C4-2B (cell line): Measurements from ENCODE around the gene GMDS.

Experiments
- H3K27ac ChIP-seq: fragments of 450-650 bp; 2 replicates; pipeline ENCODE4 v1.5.1; 2017
- CTCF ChIP-seq: fragments of 450-650 bp; conservative IDR thresholded peaks from 2 replicates; pipeline ENCODE4 v1.5.1; 2017; ENCODE audit warnings: mild to moderate bottlenecking
- ZFX ChIP-seq: fragments of 450-650 bp; IDR thresholded peaks from 2 replicates; pipeline ENCODE4 v1.6.1; 2017

Gene GMDS

DNA sequence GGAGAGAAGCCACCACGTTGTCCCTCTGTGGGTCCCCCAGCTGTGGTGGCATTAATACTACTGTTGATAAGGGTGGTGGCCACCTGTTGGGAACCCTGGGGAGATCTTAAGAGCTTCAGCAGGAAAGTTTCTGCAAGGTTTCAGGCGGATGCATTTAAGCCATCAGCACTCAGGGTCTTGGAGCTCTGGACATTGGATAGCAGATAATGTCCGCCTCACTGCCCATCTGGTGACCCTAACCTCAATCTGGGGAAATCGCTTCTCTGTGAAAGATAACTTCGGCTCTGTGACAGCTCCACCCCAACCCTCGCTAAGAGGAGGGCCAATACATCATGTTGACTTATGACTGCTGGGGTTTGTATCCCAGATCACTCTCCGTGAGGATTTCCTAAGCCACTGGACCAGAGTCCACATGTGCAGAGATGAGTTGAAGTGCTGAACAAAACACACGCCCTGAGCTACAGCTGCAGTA, 542.8 kb downstream of the GMDS start:
- TF ChIP-seq CTCF, result no peak
- no peak for TF ChIP-seq ZFX

DNA sequence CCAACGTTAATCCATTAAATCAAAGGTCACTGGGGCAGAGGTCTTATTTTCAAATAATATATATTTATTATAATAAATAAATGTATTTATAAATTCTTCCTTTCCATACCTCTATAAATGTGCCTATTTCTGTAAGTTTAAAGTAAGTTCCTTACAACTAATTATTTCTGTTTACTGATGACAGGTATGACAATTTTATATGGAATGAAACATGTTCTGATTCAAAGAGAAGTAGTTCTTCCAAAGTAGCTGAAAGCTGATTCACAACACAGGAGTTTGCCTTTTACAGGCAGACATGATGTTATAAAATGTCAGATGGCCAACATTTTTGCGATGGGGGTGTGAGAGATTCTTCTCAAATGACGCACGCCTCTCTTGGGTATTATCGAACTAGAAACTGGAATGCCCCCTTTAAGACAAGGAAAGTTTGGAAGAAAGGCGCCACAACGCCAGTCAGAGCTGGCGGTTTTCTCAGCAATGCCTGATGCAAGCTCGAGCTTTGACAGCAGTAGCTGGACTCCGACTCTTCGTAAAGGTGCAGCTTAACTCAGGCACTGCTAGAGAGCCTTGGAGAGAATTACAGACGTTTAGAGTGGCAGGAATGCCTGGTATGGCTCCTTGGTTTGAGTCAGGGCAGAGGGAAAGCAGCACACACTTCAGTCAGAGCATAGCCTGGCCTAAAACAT, 543.6 kb downstream of the GMDS start:
- TF ChIP-seq ZFX (no peak), CTCF (no peak)
- no peak overlapping the region for H3K27ac ChIP-seq

More for the DNA sequence above, 542.8 kb downstream of the GMDS start:
- no peak overlapping the region for H3K27ac ChIP-seq

DNA sequence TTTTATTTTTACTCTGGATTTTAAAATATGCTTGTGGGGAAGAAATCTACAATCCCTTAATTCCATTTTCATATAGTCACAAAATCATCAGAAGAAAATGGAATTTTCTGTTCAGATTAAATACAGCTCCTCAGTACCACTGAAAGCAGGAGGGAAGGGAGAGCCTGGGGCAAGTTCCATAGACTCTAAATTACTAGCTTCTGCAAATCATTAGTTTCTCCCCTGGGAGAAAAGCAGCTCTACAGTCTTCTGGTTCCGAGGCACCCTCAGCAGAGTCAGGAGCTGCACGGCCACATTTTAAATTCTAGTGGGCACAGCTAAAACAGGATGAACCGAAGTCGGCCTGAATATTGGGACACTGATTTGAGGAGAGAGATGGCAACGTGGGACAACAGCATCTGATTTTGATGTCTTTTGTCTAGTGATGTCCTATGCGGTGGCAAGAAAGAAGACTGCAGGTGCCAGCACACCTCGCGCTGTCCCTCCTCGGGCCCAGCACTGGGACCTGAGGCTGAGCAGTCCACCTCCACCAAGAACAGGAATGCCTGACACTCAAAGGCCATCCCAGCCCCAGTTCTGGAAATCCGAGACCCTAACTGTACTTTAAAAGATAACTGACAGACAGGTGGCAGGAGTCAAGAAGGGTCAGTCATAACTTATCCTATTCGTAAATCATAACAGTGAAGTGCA, 545.0 kb downstream of the GMDS start:
- no peak overlapping the region for H3K27ac ChIP-seq
- TF ChIP-seq CTCF (no peak), ZFX (no peak)

- TF ChIP-seq ZFX (no peak), CTCF (no peak; the same call in 1 of the 2 replicates)
- no peak overlapping the region for H3K27ac ChIP-seq
These were observed 546.9 kb downstream of the GMDS start for GRCh38 chr6:1698527-1698926.

DNA sequence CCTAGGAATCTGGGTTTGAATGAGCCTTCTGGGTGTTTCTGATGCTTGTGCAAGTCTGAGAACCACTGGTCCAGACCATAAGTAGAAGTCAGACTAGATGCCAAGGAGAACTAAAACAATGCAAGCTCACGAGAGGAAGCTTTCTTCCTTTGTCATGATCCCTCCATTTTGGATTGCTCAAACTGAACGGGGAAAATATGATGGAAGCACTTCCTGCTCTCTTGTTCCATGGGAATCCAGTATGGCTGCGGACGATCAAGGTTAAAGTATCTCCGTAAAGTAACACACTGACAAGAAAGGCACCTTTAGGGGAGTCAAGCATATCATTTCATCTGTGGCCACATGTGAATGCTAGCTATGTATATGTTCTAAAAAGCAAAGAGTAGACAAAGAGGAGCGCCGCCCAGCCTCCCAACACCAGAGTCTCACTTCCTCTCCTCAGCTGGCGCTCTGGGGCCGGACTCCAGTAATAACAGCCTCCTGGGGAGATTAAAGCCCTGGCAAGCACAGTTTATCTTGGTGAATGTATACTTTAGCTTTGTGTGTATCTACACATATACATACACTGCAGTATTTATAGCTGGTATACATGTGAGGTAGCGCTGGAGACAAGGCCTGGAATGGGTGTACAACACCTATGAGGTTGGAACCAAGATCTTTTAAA, 547.6 kb downstream of the GMDS start:
- no peak overlapping the region for H3K27ac ChIP-seq
- TF ChIP-seq ZFX, result no peak
- TF ChIP-seq CTCF, result no peak

DNA sequence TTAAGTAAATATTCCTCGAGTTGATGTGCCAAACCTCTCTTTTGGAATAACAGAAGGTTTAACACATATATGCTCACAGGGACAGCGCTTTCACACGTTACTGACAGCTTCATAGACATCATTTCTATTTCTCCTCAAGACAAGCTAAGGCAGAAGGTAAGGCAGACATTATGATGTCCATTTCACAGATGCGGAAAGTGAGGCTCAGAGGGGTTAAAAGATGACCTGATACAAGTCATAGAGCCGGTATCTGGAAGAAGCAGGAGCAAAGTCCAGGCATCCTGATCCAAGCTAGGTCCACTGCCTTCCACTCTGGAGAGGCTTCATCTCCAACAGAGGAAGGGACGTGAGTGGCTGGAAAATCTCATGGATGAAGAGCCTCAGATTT, 548.9 kb downstream of the GMDS start:
- TF ChIP-seq CTCF (no peak), ZFX (no peak)

More for the DNA sequence above, 548.9 kb downstream of the GMDS start:
- H3K27ac ChIP-seq, result no peak overlapping the region
